ENCODE data around the gene SPEN. TPM values are rescaled to one million over a fixed set of nuclear protein-coding genes. Genes with fewer than 3 reads are reported as not detected.

Gene SPEN
- total RNA-seq, 2 experiments from 2014 or later = 65.1 to 65.2 TPM

GRCh38 chr1:15951341-15952153 lies 104.0 kb downstream of the SPEN start:
- H3K9me3 Mint-ChIP-seq = no peaks in the 10 kb centered on the region
- no peak overlapping the region for H3K4me3 Mint-ChIP-seq
- H3K27me3 Mint-ChIP-seq = no peaks in the 10 kb centered on the region
- CTCF ChIA-PET = interaction anchor here (0.6 to 1.6 kb wide), 7 partner anchors 10 to 191 kb away, joined by 3 to 5 read pairs (median 3); partner anchors contain the start of gene ZBTB17
- DNase-seq = no peak
- H3K27ac Mint-ChIP-seq = peak overlapping the region; percentile 63
- H3K36me3 Mint-ChIP-seq (ENCODE audit: low read depth) = peaks cover 23% of the 10 kb centered on the region
- POLR2A ChIA-PET = no interaction called here
- H3K4me1 Mint-ChIP-seq = peaks cover 78% of the 10 kb centered on the region

GRCh38 chr1:15952317-15953258 lies 105.1 kb downstream of the SPEN start:
- H3K4me1 Mint-ChIP-seq = peaks cover 83% of the 10 kb centered on the region
- CTCF ChIA-PET = interaction anchor here (0.8 to 1.6 kb wide), 2 partner anchors 16 to 109 kb away, joined by 3 to 4 read pairs; no protein-coding TSS in a partner anchor
- peak overlapping the region; percentile 57 for H3K27ac Mint-ChIP-seq
- H3K27me3 Mint-ChIP-seq = no peaks in the 10 kb centered on the region
- DNase-seq = peak; percentile 17
- peaks cover 22% of the 10 kb centered on the region for H3K36me3 Mint-ChIP-seq (ENCODE audit: low read depth)
- H3K9me3 Mint-ChIP-seq = no peaks in the 10 kb centered on the region
- H3K4me3 Mint-ChIP-seq = no peak overlapping the region
- POLR2A ChIA-PET = no interaction called here

- peaks cover 81% of the 10 kb centered on the region for H3K4me1 Mint-ChIP-seq
- H3K4me3 Mint-ChIP-seq = no peak overlapping the region
- no peak for DNase-seq
- no peaks in the 10 kb centered on the region for H3K9me3 Mint-ChIP-seq
- POLR2A ChIA-PET = no interaction called here
- H3K27ac Mint-ChIP-seq = no peak overlapping the region
- CTCF ChIA-PET = interaction anchor here (0.9 to 1.3 kb wide), 2 partner anchors 11 to 113 kb away, joined by 3 to 7 read pairs; no protein-coding TSS in a partner anchor
- peaks cover 15% of the 10 kb centered on the region for H3K36me3 Mint-ChIP-seq (ENCODE audit: low read depth)
- no peaks in the 10 kb centered on the region for H3K27me3 Mint-ChIP-seq
Measured at GRCh38 chr1:15953294-15953771, 105.8 kb downstream of the SPEN start.

GRCh38 chr1:15953791-15954241 lies 106.3 kb downstream of the SPEN start:
- Mint-ChIP-seq H3K4me1 (peaks cover 80% of the 10 kb centered on the region), H3K9me3 (no peaks in the 10 kb centered on the region), H3K4me3 (no peak overlapping the region), H3K27me3 (no peaks in the 10 kb centered on the region), H3K27ac (no peak overlapping the region), H3K36me3 (ENCODE audit: low read depth) (peaks cover 15% of the 10 kb centered on the region)
- CTCF ChIA-PET = interaction anchor here (0.9 to 1.3 kb wide), 2 partner anchors 10 to 113 kb away, joined by 3 to 7 read pairs; no protein-coding TSS in a partner anchor
- POLR2A ChIA-PET = no interaction called here
- DNase-seq = no peak

- POLR2A ChIA-PET = no interaction called here
- H3K9me3 Mint-ChIP-seq = no peaks in the 10 kb centered on the region
- no peak overlapping the region for H3K4me3 Mint-ChIP-seq
- H3K27me3 Mint-ChIP-seq = no peaks in the 10 kb centered on the region
- peaks cover 77% of the 10 kb centered on the region for H3K4me1 Mint-ChIP-seq
- no peak for DNase-seq
- peaks cover 15% of the 10 kb centered on the region for H3K36me3 Mint-ChIP-seq (ENCODE audit: low read depth)
- CTCF ChIA-PET = interaction anchor here (0.9 to 1.3 kb wide), 2 partner anchors 10 to 112 kb away, joined by 3 to 7 read pairs; no protein-coding TSS in a partner anchor
- H3K27ac Mint-ChIP-seq = no peak overlapping the region
Measured at GRCh38 chr1:15954316-15954715, 106.8 kb downstream of the SPEN start.

GRCh38 chr1:15955552-15955951 lies 108.0 kb downstream of the SPEN start:
- H3K9me3 Mint-ChIP-seq = no peaks in the 10 kb centered on the region
- no peaks in the 10 kb centered on the region for H3K27me3 Mint-ChIP-seq
- H3K4me1 Mint-ChIP-seq = peaks cover 72% of the 10 kb centered on the region
- H3K27ac Mint-ChIP-seq = no peak overlapping the region
- ChIA-PET CTCF (interaction anchor here (0.9 kb wide), 1 partner anchor 117 kb away, joined by 4 read pairs; no protein-coding TSS in a partner anchor), POLR2A (no interaction called here)
- no peak overlapping the region for H3K4me3 Mint-ChIP-seq
- DNase-seq = no peak
- H3K36me3 Mint-ChIP-seq (ENCODE audit: low read depth) = peaks cover 15% of the 10 kb centered on the region

GRCh38 chr1:15956150-15956549 lies 108.6 kb downstream of the SPEN start:
- no peak for DNase-seq
- Mint-ChIP-seq H3K4me3 (no peak overlapping the region), H3K9me3 (no peaks in the 10 kb centered on the region), H3K27me3 (no peaks in the 10 kb centered on the region), H3K36me3 (ENCODE audit: low read depth) (peaks cover 15% of the 10 kb centered on the region), H3K4me1 (peaks cover 68% of the 10 kb centered on the region), H3K27ac (no peak overlapping the region)
- CTCF ChIA-PET = interaction anchor here (0.9 kb wide), 1 partner anchor 118 kb away, joined by 4 read pairs; no protein-coding TSS in a partner anchor
- POLR2A ChIA-PET = interaction anchor here (0.8 kb wide), 1 partner anchor 10 kb away, joined by 4 read pairs; no protein-coding TSS in a partner anchor

GRCh38 chr1:15957221-15958095 lies 110.0 kb downstream of the SPEN start:
- Mint-ChIP-seq H3K4me3 (no peak overlapping the region), H3K27me3 (no peaks in the 10 kb centered on the region), H3K27ac (no peak overlapping the region), H3K36me3 (ENCODE audit: low read depth) (peaks cover 12% of the 10 kb centered on the region), H3K9me3 (no peaks in the 10 kb centered on the region), H3K4me1 (peaks cover 58% of the 10 kb centered on the region)
- ChIA-PET POLR2A (no interaction called here), CTCF (interaction anchor here (0.6 to 0.8 kb wide), 2 partner anchors 10 to 414 kb away, joined by 3 read pairs; no protein-coding TSS in a partner anchor)
- no peak for DNase-seq

GRCh38 chr1:15958111-15958510 lies 110.6 kb downstream of the SPEN start:
- Mint-ChIP-seq H3K27ac (no peak overlapping the region), H3K4me3 (no peak overlapping the region), H3K4me1 (peaks cover 55% of the 10 kb centered on the region)

GRCh38 chr1:15958793-15959192 lies 111.3 kb downstream of the SPEN start:
- peaks cover 10% of the 10 kb centered on the region for H3K36me3 Mint-ChIP-seq (ENCODE audit: low read depth)
- ChIA-PET POLR2A (interaction anchor here (1.2 kb wide), 1 partner anchor 17 kb away, joined by 3 read pairs; the partner anchor contains the start of gene ZBTB17), CTCF (no interaction called here)
- no peak for DNase-seq
- H3K9me3 Mint-ChIP-seq = no peaks in the 10 kb centered on the region
- peaks cover 56% of the 10 kb centered on the region for H3K4me1 Mint-ChIP-seq
- H3K27me3 Mint-ChIP-seq = no peaks in the 10 kb centered on the region
- H3K4me3 Mint-ChIP-seq = no peak overlapping the region
- H3K27ac Mint-ChIP-seq = no peak overlapping the region

More at GRCh38 chr1:15958111-15958510, 110.6 kb downstream of the SPEN start:
- no peak for DNase-seq
- H3K36me3 Mint-ChIP-seq (ENCODE audit: low read depth) = peaks cover 11% of the 10 kb centered on the region
- H3K27me3 Mint-ChIP-seq = no peaks in the 10 kb centered on the region
- POLR2A ChIA-PET = no interaction called here
- CTCF ChIA-PET = interaction anchor here (0.8 kb wide), 1 partner anchor 9 kb away, joined by 3 read pairs; no protein-coding TSS in a partner anchor
- H3K9me3 Mint-ChIP-seq = no peaks in the 10 kb centered on the region

- Mint-ChIP-seq H3K4me3 (no peak overlapping the region), H3K27me3 (no peaks in the 10 kb centered on the region), H3K4me1 (peaks cover 56% of the 10 kb centered on the region), H3K9me3 (no peaks in the 10 kb centered on the region), H3K36me3 (ENCODE audit: low read depth) (peaks cover 8% of the 10 kb centered on the region), H3K27ac (no peak overlapping the region)
- no peak for DNase-seq
- POLR2A ChIA-PET = interaction anchor here (1.2 kb wide), 1 partner anchor 17 kb away, joined by 3 read pairs; the partner anchor contains the start of gene ZBTB17
- CTCF ChIA-PET = interaction anchor here (0.6 to 0.7 kb wide), 2 partner anchors 157 to 404 kb away, joined by 3 read pairs; no protein-coding TSS in a partner anchor
Measured at GRCh38 chr1:15959424-15959823, 111.9 kb downstream of the SPEN start.

Measured in activated CD4-positive, alpha-beta T cell treated with anti-CD3 and anti-CD28 coated beads, Interleukin-2, amount 10 ng/mL, durations not matched to agents 7 days and 5 days (primary cell).